HT1080 (cell line): ENCODE measurements around the gene MCUR1. TPM values are rescaled to one million over a fixed set of nuclear protein-coding genes. Genes with fewer than 3 reads are reported as not detected.
"Not testable (repeated sequence)": the region's sequence is repeated elsewhere in the genome, so short reads cannot be mapped to it uniquely, and the experiment has no call there.

Experiments used
- DNase-seq: peaks from one replicate; pipeline ENCODE4 v3.0.0-alpha.2; 2015; ENCODE audit warnings: low read depth
- total RNA-seq: library from RNA; depleted of rRNA; stranded (reverse); fragments of >200 nt; shearing (Covaris generic); gene quantifications from 2 replicates; pipeline ENCODE4 v1.2.3, GENCODE V29; 2014

Gene MCUR1
- total RNA-seq, 1 experiment from 2014 or later: 28.3 TPM

DNA sequence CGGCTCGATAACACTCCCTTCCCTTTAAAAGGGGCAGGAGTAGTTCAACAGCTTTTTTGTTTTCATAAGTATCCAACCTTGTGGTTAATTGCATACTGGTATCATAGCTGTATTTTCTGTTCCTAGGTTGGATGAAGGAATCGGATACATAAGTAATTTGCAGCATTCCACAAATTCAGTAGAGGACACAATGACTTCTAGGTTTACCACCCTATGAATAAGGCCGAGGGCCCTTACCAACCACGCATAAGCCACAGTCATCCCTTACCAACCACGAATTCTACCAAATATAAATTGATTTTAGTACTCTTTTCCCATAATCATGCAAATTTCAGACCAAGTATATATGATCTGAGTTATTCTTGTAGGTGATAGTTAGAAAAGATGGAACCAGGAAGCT lies 36.3 kb downstream of the MCUR1 start:
- no peak for DNase-seq

- DNase-seq: no peak
These were observed 37.8 kb downstream of the MCUR1 start for GRCh38 chr6:13776602-13777001.

DNA sequence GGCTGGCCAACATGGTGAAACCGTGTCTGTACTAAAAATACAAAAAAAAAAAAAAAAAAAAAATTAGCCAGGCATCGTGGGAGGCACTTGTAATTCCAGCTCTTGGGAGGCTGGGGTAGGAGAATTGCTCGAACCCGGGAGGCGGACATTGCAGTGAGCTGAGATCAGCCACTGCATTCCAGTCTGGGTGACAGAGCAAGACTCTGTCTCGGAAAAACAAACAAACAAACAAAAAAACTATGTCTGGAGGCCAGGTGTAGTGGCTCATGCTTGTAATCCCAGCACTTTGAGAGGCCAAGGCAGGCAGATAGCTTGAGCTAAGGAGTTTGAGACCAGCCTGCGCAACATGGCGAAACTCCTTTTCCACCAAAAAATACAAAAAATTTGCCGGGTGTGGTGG lies 38.9 kb downstream of the MCUR1 start:
- not testable (repeated sequence) for DNase-seq

DNA sequence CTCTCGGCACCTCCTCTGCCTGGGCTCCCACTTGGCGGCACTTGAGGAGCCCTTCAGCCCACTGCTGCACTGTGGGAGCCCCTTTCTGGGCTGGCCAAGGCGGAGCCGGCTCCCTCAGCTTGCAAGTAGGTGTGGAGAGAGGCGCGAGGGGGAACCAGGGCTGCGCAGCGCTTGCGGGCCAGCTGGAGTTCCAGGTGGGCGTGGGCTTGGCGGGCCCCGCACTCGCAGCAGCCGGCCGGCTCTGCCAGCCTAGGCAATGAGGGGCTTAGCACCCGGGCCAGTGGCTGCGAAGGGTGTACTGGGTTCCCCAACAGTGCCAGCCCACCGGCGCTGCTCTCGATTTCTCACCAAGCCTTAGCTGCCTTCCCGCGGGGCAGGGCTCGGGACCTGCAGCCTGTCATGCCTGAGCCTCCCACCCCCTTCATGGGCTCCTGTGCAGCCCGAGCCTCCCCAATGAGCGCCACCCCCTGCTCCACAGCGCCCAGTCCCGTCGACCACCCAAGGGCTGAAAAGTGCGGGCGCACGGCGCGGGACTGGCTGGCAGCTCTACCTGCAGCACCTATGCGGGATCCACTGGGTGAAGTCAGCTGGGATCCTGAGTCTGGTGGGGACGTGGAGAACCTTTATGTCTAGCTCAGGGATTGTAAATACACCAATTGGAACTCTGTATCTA lies 41.9 kb downstream of the MCUR1 start:
- not testable (repeated sequence) for DNase-seq

DNA sequence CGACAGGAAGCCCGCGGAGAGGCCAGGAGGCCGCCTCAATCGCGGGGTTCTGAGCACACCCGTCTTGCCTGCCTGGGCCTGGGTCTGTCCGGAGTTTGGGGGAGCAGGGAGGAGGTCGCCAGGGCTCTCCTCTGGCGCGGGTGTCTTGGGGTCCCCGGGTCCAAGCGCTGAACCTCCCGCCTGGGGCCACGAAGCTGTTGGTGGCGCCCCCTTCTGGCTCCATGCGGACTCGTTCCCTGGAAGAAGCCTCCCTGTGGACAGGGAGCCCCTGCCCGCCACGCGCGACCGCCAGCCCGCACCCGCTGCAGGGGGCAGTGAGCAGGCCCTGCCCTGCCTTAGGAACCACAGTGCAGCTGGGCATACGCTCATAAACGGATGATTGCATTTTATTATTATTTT lies 44.7 kb downstream of the MCUR1 start:
- no peak for DNase-seq

DNA sequence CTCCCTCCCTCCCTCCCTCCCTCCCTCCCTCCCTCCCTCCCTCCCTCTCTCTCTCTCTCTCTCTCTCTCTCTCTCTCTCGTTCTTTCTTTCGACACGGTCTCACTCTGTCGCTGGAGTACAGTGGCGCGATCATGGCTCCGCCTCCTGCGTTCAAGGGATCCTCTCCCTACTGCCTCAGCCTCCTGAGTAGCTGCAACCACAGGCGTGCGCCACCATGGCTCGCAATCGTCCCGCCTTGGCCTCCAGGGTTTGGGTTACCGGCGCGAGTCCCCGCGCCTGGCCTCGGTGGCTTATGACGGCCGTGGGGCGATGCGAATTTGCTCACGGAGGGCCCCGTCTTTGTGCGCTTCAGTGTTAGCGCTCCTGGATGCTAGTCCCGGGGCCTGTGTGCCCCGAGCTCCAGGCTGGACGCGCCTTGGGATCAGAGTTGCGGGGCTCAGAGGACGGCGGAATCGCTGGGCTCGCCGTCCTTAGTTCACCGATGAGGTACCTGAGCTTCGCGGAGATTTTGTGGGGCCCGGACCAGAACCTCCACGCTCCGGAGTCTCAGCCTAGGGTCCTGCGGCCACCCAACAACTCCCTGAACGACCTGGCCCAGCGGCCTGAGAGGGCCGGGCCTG lies 45.2 kb downstream of the MCUR1 start:
- DNase-seq: no peak

DNA sequence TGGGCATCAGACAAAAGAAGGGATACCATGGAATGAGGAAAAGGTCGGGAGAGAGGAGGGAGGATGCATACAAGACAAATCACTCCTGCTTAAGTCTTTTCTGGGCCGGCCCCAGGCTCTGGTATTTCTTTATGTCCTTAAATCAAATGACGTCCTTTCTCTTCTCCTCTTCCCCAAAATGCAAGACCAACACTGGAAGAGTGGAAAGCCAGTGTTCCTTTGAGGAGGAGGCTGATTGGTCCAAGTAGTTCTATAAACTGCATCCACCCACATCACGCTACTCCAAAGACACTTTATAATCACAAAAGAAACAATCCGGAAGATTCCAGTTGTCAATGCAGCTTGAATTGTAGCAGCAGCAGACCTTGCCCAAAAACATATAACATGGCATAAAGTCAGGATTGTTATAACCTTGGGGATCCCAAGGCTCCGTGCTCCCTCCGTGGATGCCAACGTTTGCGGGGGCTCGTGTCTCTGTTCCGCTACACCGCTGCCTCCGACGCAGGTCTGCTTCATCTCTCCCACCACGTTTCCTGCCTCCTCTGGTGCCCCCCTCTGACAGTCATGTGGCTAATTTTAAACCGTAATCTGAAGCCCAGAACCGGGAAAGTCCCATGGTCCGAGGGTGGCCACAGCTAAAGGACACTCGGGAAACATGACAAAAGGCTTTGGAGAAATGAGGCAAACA lies 47.1 kb downstream of the MCUR1 start:
- no peak for DNase-seq

- DNase-seq: no peak
These were observed 48.1 kb downstream of the MCUR1 start for GRCh38 chr6:13766201-13766634.

DNA sequence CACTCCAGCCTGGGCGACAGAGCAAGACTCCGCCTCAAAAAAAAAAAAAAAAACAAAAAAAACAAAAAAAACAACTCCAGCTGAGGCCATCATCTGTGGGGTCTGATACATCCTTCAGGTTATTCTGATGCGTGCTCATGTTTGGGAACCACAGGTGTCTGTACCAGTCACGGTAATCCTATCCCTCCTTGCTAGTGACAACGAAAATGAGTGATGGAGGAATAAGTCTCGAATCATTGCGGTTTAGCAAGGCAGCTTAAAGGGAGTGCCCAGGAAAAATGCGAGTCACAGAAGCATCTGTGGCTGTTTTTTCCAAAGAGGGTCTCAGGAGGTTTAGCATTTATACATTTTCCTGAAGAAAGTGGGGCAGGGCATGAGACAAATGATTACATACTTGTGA lies 48.8 kb downstream of the MCUR1 start:
- no peak for DNase-seq

DNA sequence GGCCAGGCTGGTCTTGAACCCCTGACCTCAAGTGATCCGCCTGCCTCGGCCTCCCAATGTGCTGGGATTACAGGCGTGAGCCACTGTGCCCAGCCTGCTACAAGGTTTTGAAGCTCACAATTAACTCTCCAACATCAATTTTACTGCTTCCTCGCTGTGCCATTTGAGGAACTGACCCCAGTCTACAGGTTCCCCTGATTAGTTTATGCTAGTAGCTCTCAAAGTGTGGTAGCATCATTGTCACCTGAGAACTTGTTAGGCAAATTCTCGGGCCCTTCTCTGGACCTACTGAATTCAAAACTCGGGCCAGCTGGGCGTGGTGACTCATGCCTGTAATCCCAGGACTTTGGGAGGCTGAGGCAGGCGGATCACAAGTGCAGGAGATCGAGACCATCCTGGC lies 49.4 kb downstream of the MCUR1 start:
- DNase-seq: no peak

DNA sequence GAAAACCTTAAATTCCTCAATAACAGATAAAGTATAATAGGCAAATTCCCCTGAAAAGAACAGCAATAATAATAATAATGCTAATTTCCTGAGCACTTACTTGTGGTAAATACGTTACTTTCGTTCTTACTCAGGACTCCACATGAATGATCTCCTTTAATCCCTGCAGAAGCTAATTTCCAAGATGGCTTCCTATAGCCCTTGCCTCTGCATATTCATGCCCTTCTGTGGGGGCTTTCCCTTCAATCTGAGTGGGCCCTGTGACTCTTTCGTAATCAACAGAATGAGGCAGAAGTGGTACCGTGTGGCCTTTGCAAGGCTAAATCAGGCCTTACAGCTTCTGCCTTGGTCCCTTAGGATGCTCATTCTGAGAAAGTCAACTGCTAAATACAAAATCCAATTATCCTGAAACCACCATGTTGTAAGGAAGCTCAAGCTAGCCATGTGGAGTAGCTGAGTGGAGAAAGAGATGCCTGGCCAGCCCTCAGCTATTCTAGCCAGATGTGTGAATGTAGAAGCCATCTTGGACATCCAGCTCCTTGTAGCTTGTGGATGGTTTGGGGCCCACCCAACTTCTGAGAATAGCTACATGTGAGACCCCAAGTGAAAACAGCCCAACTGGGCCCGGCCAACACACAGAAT lies 50.5 kb downstream of the MCUR1 start:
- DNase-seq: no peak

GRCh38 chr6:13762611-13763441 lies 51.5 kb downstream of the MCUR1 start:
- peak; percentile 37 for DNase-seq

DNA sequence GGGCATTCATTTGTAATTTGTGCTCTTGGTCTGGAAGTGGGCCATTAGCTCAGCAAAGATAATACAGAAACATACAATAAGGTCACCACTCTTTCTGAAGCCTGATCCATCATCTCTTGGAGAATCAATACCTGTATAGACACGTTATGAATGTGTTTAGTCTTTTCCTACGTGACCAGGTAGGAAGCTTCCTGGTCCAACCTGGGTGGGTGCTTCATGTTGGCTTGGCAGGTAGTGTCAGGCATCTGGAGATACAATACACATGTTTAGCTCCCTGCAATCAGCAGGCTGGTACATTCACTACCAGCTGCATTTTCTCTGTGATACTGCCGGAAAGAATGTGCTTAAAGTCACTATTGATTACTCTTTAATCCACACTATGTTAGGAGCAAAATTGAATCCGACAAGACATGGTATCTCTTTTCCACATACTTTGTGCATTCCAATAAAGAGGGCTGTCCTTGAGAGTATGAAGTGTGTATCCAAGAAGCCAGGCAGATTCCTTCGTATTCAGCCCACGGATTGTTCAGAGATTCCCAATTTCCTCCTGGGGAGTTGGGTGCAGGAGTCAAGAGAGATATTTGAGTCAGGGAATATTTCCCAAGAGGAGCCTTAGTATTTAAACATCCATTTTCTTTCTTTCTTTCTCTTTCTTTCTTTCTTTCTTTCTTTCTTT lies 52.9 kb downstream of the MCUR1 start:
- no peak for DNase-seq

DNA sequence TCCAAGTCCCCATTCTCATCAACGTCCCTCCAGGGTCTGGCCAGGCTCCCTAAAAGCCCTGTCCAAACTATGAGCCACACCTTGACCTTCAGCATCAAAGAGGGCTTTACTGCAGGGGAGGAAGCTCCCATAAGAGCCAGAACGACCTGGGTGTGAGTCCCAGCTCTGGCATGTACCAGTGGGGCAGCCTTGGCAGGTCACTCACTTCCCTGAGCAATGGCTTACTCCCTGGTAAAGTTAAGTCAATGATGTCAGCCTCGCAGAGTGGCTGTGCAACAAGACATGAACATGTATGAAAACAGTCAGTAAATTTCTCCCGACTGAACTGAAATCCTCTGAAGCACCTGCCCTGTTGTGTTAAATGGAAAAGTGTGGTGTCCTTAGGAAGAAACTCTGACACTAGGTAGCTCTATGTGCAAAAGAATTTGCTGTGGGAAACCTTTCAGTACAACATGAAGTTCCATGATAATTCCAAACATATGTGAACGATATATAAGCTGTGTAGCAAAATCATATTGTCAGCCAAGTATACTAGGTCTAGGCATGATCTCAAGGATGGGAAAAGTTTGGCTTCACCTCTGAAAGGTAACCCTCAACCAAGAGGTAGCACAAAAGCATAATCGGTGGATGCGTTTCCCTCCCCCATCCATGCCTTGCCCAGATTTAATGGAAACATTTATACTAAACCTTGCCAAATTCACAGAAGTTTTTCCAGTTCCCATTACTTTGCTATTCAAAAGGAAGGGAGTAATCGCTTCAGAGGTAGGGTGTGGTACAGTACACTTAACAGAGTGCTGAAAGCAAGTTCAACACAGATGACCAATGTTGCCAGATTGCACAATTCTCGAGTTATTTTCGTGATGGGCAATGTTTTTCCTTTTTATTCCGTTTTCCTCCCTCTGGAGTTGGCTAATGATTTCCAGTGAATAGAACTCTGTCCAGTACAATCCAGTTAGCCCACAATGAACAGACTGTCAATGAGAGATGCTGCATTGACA lies 53.8 kb downstream of the MCUR1 start:
- no peak for DNase-seq

GRCh38 chr6:13759025-13759424 lies 55.3 kb downstream of the MCUR1 start:
- DNase-seq: no peak

DNA sequence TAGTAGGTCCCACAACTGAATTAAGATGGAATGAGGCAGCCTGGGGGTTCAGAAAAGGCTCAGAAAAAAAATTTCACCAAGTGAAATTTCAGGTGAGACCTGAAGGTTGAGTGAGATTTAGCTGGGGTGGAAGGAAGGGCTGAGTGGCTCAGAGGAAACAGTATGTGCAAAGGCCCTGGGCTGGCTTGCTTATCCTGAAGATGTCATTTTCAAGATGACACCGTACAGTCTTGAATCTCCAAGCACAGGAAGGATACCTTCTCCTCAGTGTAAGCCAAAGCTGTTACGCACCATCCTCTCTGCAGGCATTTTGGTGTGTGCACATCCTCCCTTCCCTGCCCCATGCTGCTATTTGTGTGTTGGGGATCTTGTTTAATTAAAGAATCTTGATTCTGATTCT lies 59.7 kb downstream of the MCUR1 start:
- no peak for DNase-seq

DNA sequence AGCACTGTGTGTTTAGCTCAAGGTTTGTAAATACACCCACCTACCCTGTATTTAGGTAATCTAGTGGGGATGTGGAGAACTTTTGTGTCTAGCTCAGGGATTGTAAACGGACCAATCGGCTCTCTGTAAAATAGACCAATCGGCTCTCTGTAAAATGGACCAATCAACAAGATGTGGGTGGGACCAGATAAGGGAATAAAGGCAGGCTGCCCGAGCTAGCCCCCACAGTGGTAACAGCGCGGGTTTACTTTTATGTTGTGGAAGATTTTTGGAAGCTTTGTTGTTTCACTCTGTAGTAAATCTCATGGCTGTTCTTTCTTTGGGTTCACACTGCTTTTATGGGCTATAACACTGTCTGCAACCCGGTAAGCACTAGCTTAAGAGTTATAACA lies 70.6 kb downstream of the MCUR1 start:
- no peak for DNase-seq

GRCh38 chr6:13742961-13743735 lies 71.2 kb downstream of the MCUR1 start:
- no peak for DNase-seq

GRCh38 chr6:13741365-13741764 lies 73.0 kb downstream of the MCUR1 start:
- DNase-seq: no peak
